Measurements from ENCODE around the gene TPCN1. TPM values are rescaled to one million over a fixed set of nuclear protein-coding genes. Genes with fewer than 3 reads are reported as not detected.

Gene TPCN1
- total RNA-seq, 4 donors from 2014 or later: 15.5 to 48.8 (median 34.5) TPM

DNA sequence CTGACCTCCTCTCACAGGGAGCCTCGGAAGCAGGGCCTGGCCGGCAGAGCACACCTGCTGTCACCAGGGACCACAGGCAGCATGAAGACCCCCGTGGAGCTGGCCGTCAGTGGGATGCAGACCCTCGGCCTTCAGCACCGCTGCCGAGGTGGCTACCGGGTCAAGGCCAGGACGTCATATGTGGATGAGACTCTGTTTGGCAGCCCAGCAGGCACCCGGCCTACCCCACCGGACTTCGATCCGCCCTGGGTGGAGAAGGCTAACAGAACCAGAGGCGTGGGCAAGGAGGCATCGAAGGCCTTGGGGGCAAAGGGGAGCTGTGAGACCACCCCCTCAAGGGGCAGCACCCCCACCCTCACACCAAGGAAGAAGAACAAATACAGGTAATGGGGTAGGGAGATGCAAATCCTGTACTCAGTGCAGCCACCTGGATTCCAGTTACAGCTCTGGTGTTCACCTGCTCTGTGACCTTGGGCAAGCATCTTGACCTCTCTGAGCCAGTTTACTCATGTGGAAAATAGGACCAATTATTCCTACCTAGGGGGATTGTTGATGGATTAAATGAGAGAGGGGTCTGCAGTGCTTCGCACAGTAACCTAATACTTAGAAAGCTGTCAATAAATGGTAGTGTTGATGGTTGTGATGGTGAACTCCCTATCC is 34.5 kb upstream of the TPCN1 start:
- H3K27ac ChIP-seq: peak overlapping the region; percentile 17 to 96 (median 96)
- no peak for DNase-seq
- peaks cover 7 to 49% (median 8%) of the 10 kb centered on the region in 3 donors for H3K36me3 ChIP-seq
- peaks cover 17 to 54% (median 33%) of the 10 kb centered on the region in 3 donors for H3K4me1 ChIP-seq
- 95 to 100% methylated on average over 1 to 4 of the region's 16 CpGs for WGBS, 2 donors
- H3K4me3 ChIP-seq: peak overlapping the region in 3 of 4 donors; percentile 77 to 98 (median 96)
- TF ChIP-seq, protein P1, sequence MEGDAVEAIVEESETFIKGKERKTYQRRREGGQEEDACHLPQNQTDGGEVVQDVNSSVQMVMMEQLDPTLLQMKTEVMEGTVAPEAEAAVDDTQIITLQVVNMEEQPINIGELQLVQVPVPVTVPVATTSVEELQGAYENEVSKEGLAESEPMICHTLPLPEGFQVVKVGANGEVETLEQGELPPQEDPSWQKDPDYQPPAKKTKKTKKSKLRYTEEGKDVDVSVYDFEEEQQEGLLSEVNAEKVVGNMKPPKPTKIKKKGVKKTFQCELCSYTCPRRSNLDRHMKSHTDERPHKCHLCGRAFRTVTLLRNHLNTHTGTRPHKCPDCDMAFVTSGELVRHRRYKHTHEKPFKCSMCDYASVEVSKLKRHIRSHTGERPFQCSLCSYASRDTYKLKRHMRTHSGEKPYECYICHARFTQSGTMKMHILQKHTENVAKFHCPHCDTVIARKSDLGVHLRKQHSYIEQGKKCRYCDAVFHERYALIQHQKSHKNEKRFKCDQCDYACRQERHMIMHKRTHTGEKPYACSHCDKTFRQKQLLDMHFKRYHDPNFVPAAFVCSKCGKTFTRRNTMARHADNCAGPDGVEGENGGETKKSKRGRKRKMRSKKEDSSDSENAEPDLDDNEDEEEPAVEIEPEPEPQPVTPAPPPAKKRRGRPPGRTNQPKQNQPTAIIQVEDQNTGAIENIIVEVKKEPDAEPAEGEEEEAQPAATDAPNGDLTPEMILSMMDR (IDR thresholded peaks at IDR 0.05): no peak
- TF ChIP-seq POLR2A (IDR thresholded peaks at IDR 0.05): no peak
- H3K9me3 ChIP-seq: no peaks in the 10 kb centered on the region
- H3K27me3 ChIP-seq: no peaks in the 10 kb centered on the region
- intact Hi-C loops (cut with DNase I): no loop called here

DNA sequence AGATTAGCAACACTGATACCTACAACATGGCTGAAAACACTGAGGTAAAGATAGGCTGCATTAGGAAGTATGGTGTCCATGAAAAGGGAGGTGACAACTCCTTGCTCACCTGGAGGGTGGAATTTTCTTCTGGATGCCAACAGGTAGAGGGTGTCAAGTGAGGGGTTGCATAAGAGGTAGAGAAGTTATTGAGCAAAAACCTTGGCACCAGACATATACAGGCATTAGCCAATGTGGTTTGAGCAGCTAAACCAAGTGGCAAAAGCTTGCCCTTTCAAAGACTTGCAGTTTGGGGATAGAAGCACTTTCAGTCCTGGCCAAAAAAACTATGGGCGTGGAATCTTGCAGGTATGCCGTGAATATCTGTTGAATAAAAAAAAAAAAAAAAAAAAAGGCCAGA is 31.9 kb upstream of the TPCN1 start:
- TF ChIP-seq, protein P1 (IDR thresholded peaks at IDR 0.05): no peak
- no peak for TF ChIP-seq POLR2A (IDR thresholded peaks at IDR 0.05)
- intact Hi-C loops (cut with DNase I): no loop called here
- Histone ChIP-seq H3K9me3 (no peaks in the 10 kb centered on the region), H3K27me3 (no peaks in the 10 kb centered on the region), H3K27ac (no peak overlapping the region), H3K4me1 (peaks cover 11 to 47% (median 31%) of the 10 kb centered on the region in 3 donors), H3K36me3 (peaks cover 11 to 47% (median 13%) of the 10 kb centered on the region in 3 donors), H3K4me3 (no peak overlapping the region)
- no peak for DNase-seq
- WGBS, 2 donors: 43 to 61% methylated on average over 2 of the region's 2 CpGs

DNA sequence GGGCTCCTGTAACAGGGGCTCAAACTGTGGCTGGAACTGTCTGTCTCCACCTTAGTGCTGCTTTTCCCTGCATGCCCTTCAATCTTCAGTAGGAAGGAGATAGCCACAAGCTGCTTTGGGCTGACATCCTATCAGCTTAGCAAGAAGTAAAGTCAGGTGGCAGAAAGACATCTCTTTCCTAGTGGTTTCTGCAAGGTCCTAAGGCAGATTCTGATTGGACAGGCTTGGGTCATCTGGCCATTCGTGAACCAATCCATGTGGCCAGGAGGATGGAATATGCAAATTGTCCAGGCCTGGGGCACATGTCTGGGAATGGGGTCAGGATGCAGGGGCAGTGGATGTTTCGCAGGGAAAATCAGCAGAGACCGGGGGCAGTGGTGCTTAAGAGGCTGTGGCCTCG is 30.5 kb upstream of the TPCN1 start:
- H3K36me3 ChIP-seq: peaks cover 11 to 47% (median 13%) of the 10 kb centered on the region in 3 donors
- H3K4me1 ChIP-seq: peaks cover 9 to 45% (median 31%) of the 10 kb centered on the region in 3 donors
- no peak for DNase-seq
- no peak overlapping the region for H3K27ac ChIP-seq
- no peak for TF ChIP-seq POLR2A (IDR thresholded peaks at IDR 0.05)
- TF ChIP-seq, protein P1 (IDR thresholded peaks at IDR 0.05): no peak
- H3K9me3 ChIP-seq: no peaks in the 10 kb centered on the region
- no peaks in the 10 kb centered on the region for H3K27me3 ChIP-seq
- no peak overlapping the region for H3K4me3 ChIP-seq
- intact Hi-C loops (cut with DNase I): no loop called here
- 69 to 100% methylated on average over 2 to 3 of the region's 4 CpGs for WGBS, 2 donors

DNA sequence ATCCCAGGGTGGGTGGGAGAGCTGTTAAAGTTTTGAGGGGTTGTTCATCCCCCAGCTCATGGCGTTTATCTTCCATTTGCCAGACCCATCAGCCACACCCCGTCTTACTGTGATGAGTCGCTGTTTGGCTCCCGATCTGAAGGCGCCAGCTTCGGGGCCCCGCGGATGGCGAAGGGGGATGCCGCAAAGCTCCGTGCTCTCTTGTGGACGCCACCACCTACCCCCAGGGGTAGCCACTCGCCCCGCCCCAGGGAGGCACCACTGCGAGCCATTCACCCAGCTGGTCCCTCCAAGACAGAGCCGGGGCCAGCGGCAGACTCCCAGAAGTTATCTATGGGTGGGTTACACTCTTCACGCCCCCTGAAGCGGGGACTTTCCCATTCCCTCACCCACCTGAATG is 30.0 kb upstream of the TPCN1 start:
- intact Hi-C loops (cut with DNase I): no loop called here
- Histone ChIP-seq H3K27ac (no peak overlapping the region), H3K27me3 (no peaks in the 10 kb centered on the region), H3K4me3 (no peak overlapping the region), H3K4me1 (peaks cover 4 to 40% (median 26%) of the 10 kb centered on the region in 3 donors), H3K36me3 (peaks cover 11 to 47% (median 13%) of the 10 kb centered on the region in 3 donors), H3K9me3 (no peaks in the 10 kb centered on the region)
- DNase-seq: no peak
- WGBS, 2 donors: 57% methylated on average over 2 of the region's 19 CpGs; no CpG with 5 or more reads in 1 of the 2 donors
- TF ChIP-seq, protein P1 (IDR thresholded peaks at IDR 0.05): no peak
- no peak for TF ChIP-seq POLR2A (IDR thresholded peaks at IDR 0.05)

DNA sequence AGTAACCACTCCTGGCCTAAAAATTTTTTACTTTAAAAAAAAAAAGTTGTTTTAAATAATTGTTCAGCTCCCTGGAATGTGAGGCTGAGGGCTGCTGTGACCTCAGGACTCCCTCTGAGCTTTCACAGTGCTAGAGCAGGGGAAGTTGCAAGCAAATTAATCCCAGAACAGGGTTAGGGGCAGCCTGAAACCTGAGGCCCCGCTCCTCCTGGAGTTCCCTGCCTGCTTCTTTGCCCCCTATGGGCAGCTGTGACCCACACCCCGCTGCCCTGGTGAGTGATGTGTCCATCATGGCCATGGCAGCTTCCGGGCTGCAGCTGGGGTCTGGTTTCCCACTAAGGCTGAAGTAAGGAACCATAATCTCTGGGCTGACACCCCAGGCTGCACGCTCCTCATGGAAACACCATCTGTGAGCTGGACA is 26.3 kb upstream of the TPCN1 start:
- H3K9me3 ChIP-seq: no peaks in the 10 kb centered on the region
- TF ChIP-seq POLR2A (IDR thresholded peaks at IDR 0.05): no peak
- TF ChIP-seq, protein P1 (IDR thresholded peaks at IDR 0.05): no peak
- 78 to 95% methylated on average over 2 to 3 of the region's 4 CpGs for WGBS, 2 donors
- peaks cover 0 to 24% (median 11%) of the 10 kb centered on the region in 3 donors for H3K4me1 ChIP-seq
- no peaks in the 10 kb centered on the region for H3K27me3 ChIP-seq
- intact Hi-C loops (cut with DNase I): no loop called here
- no peak for DNase-seq
- no peak overlapping the region for H3K27ac ChIP-seq
- H3K36me3 ChIP-seq: peaks cover 11 to 32% (median 13%) of the 10 kb centered on the region in 3 donors
- no peak overlapping the region for H3K4me3 ChIP-seq
